GM19099 (cell line): ENCODE results near the gene PLIN3.

Experiments used
- POLR2A ChIP-seq: IDR thresholded peaks from 3 replicates; pipeline ENCODE4 v1.6.1; 2011; ENCODE audit warnings: low read depth; ENCODE audit not compliant: insufficient read length; ENCODE audit errors: extremely low read depth

PLIN3 gene

GRCh38 chr19:4817467-4818277 lies 49.8 kb downstream of the PLIN3 start:
- no peak for TF ChIP-seq POLR2A

GRCh38 chr19:4816950-4817278 lies 50.6 kb downstream of the PLIN3 start:
- TF ChIP-seq POLR2A = no peak

GRCh38 chr19:4816202-4816949 lies 51.1 kb downstream of the PLIN3 start:
- no peak for TF ChIP-seq POLR2A

- TF ChIP-seq POLR2A = no peak
Observed at GRCh38 chr19:4815426-4816201, 51.9 kb downstream of the PLIN3 start.

GRCh38 chr19:4814625-4815425 lies 52.6 kb downstream of the PLIN3 start:
- no peak for TF ChIP-seq POLR2A

GRCh38 chr19:4811328-4812131 lies 55.9 kb downstream of the PLIN3 start:
- no peak for TF ChIP-seq POLR2A

- no peak for TF ChIP-seq POLR2A
Observed at GRCh38 chr19:4807188-4807587, 60.3 kb downstream of the PLIN3 start.

GRCh38 chr19:4806384-4806783 lies 61.1 kb downstream of the PLIN3 start:
- TF ChIP-seq POLR2A = no peak

GRCh38 chr19:4803736-4804695 lies 63.5 kb downstream of the PLIN3 start:
- no peak for TF ChIP-seq POLR2A

- TF ChIP-seq POLR2A = no peak
Observed at GRCh38 chr19:4802711-4803110, 64.8 kb downstream of the PLIN3 start.

- TF ChIP-seq POLR2A = no peak
Observed at GRCh38 chr19:4801085-4801619, 66.3 kb downstream of the PLIN3 start.

GRCh38 chr19:4800591-4801081 lies 66.8 kb downstream of the PLIN3 start:
- no peak for TF ChIP-seq POLR2A
